A549 (cell line): Measurements from ENCODE around the gene C7orf57. TPM values are rescaled to one million over a fixed set of nuclear protein-coding genes. Genes with fewer than 3 reads are reported as not detected.

Experiments used
- ATAC-seq, 2 experiments: fragments of 200-7000 bp in 1 of 2; fragments of >200 bp in 1 of 2; cut with Nextera tagmentation in 1 of 2; cut with Tn5 transposase in 1 of 2; 3 replicates each; pipeline versions ENCODE4 v1.8.0 to v1.9.1; 2018 to 2020; ENCODE audit warnings: mild to moderate bottlenecking in 1 of 2, moderate library complexity in 1 of 2
- CTCF ChIA-PET: fragments of 300-600 bp; sonication (Branson Sonifier 250); formaldehyde crosslinking; extraction: SDS; loops from one replicate; lab custom pipeline; 2021; ENCODE audit warnings: antibody characterized with exemption, inconsistent platforms; lab: Yijun Ruan, JAX
- POLR2A ChIA-PET: fragments of 350-600 bp; formaldehyde crosslinking; extraction: SDS; loops from one replicate; lab custom pipeline; 2021; ENCODE audit warnings: antibody characterized with exemption, inconsistent platforms; lab: Yijun Ruan, JAX
- DNase-seq, 2 experiments: peaks; one replicate each; pipeline versions ENCODE4 v3.0.0 to v3.0.0-alpha.2; 2011 to 2016; ENCODE audit warnings: low read depth in 1 of 2, low spot score in 1 of 2
- FAIRE-seq: peaks from 2 replicates; lab custom pipeline; 2011; peaks lifted over from hg19 to GRCh38; lab: Jason Lieb, UNC
- H3K27ac ChIP-seq, 2 experiments: fragments of >200 bp; sonication (Bioruptor Twin); formaldehyde crosslinking; 3 replicates each; pipeline ENCODE4 v1.5.1; 2016 to 2017
- H3K4me1 ChIP-seq: fragments of >200 bp; sonication (Bioruptor Twin); formaldehyde crosslinking; 3 replicates; pipeline ENCODE4 v1.6.1; 2016
- H3K4me2 ChIP-seq: fragments of >200 bp; sonication (Bioruptor Twin); formaldehyde crosslinking; 3 replicates; pipeline ENCODE4 v1.6.1; 2016
- H3K4me3 ChIP-seq: fragments of >200 bp; sonication (Bioruptor Twin); formaldehyde crosslinking; 3 replicates; pipeline ENCODE4 v1.5.1; 2016
- H3K9me3 ChIP-seq: fragments of >200 bp; sonication (Bioruptor Twin); formaldehyde crosslinking; 3 replicates; pipeline ENCODE4 v1.6.1; 2016
- ATOH8 ChIP-seq: fragments of 250-450 bp; sonication (Bioruptor Pico); IDR thresholded peaks from 2 replicates; pipeline ENCODE4 v1.5.0; 2020; ENCODE audit warnings: low read depth, mild to moderate bottlenecking, moderate library complexity
- CBX2 ChIP-seq: fragments of 200-600 bp; sonication (generic); IDR thresholded peaks from 2 replicates; pipeline ENCODE4 v1.6.1; 2016; ENCODE audit warnings: low read depth, mild to moderate bottlenecking, borderline replicate concordance
- CBX8 ChIP-seq: fragments of 200-600 bp; sonication (generic); IDR thresholded peaks from 2 replicates; pipeline ENCODE4 v1.6.1; 2016
- CTCF ChIP-seq: fragments of >200 bp; sonication (Bioruptor Twin); formaldehyde crosslinking; IDR thresholded peaks from 3 replicates; pipeline ENCODE4 v1.5.1; 2016
- E2F6 ChIP-seq: IDR thresholded peaks from 2 replicates; pipeline ENCODE4 v1.6.1; 2012; ENCODE audit warnings: low read depth, borderline replicate concordance
- EP300 ChIP-seq, 2 experiments: fragments of >200 bp; sonication (Bioruptor Twin); formaldehyde crosslinking; IDR thresholded peaks; 2 replicates in 1 of 2; 3 replicates in 1 of 2; pipeline ENCODE4 v1.6.1; 2016 to 2017
- FOSB ChIP-seq: fragments of 250-450 bp; sonication (Bioruptor Pico); IDR thresholded peaks from 2 replicates; pipeline ENCODE4 v1.5.0; 2020; ENCODE audit warnings: mild to moderate bottlenecking, moderate library complexity
- FOXS1 ChIP-seq: fragments of 250-450 bp; sonication (Bioruptor Pico); IDR thresholded peaks from 2 replicates; pipeline ENCODE4 v1.5.0; 2020; ENCODE audit warnings: mild to moderate bottlenecking, moderate library complexity
- GATA3 ChIP-seq: IDR thresholded peaks from 2 replicates; pipeline ENCODE4 v1.6.1; 2012; ENCODE audit warnings: borderline replicate concordance
- HDAC2 ChIP-seq: fragments of 200-600 bp; sonication (generic); IDR thresholded peaks from 2 replicates; pipeline ENCODE4 v1.6.1; 2016
- HEYL ChIP-seq: fragments of 250-450 bp; sonication (Bioruptor Pico); IDR thresholded peaks from 2 replicates; pipeline ENCODE4 v1.8.0; 2021; ENCODE audit warnings: mild to moderate bottlenecking, moderate library complexity
- HOXA7 ChIP-seq: fragments of 250-450 bp; sonication (Bioruptor Pico); IDR thresholded peaks from 2 replicates; pipeline ENCODE4 v1.5.0; 2020; ENCODE audit warnings: mild to moderate bottlenecking, moderate library complexity
- HOXB13 ChIP-seq: fragments of 250-450 bp; sonication (Bioruptor Pico); IDR thresholded peaks from 2 replicates; pipeline ENCODE4 v1.5.0; 2020; ENCODE audit warnings: low read depth, mild to moderate bottlenecking, moderate library complexity
- JUN ChIP-seq, 2 experiments: fragments of >200 bp; sonication (Bioruptor Twin); formaldehyde crosslinking; IDR thresholded peaks; 2 replicates in 1 of 2; 3 replicates in 1 of 2; pipeline ENCODE4 v1.6.1; 2016 to 2017
- MAFK ChIP-seq: fragments of 450-650 bp; IDR thresholded peaks from 2 replicates; pipeline ENCODE4 v1.6.1; 2014; ENCODE audit not compliant: partially characterized antibody
- MYC ChIP-seq: IDR thresholded peaks from 2 replicates; pipeline ENCODE4 v1.6.1; 2012; ENCODE audit warnings: mild to moderate bottlenecking, inconsistent platforms, low read length, improper control_type of control experiment, borderline replicate concordance
- NFE2L2 ChIP-seq: fragments of 150-350 bp; conservative IDR thresholded peaks from 2 replicates; pipeline ENCODE4 v1.6.1; 2014; ENCODE audit warnings: low read length
- PHF8 ChIP-seq: fragments of 200-600 bp; sonication (generic); IDR thresholded peaks from 2 replicates; pipeline ENCODE4 v1.6.1; 2016; ENCODE audit warnings: low read depth, mild to moderate bottlenecking, antibody characterized with exemption, moderate library complexity, borderline replicate concordance
- RCOR1 ChIP-seq: fragments of 150-350 bp; IDR thresholded peaks from 2 replicates; pipeline ENCODE4 v1.6.1; 2014; ENCODE audit warnings: antibody characterized with exemption, low read length, low read depth
- RNF2 ChIP-seq: fragments of 200-600 bp; sonication (generic); IDR thresholded peaks from 2 replicates; pipeline ENCODE4 v1.6.1; 2016; ENCODE audit warnings: low read depth, mild to moderate bottlenecking, antibody characterized with exemption, moderate library complexity, borderline replicate concordance
- SREBF2 ChIP-seq: fragments of 450-650 bp; IDR thresholded peaks from 2 replicates; pipeline ENCODE4 v1.6.1; 2014; ENCODE audit warnings: mild to moderate bottlenecking, moderate library complexity
- ZFP36 ChIP-seq: fragments of 450-650 bp; IDR thresholded peaks from 2 replicates; pipeline ENCODE4 v1.6.1; 2014; ENCODE audit warnings: borderline replicate concordance; ENCODE audit not compliant: partially characterized antibody
- WGBS: methylation state at CpG from one replicate; pipeline ENCODE4 v1.1.6; 2017; ENCODE audit errors: missing lambda C conversion rate; 5-methylcytosine and 5-hydroxymethylcytosine counted together
- polyA plus RNA-seq, 4 experiments: library from polyadenylated mRNA; depleted of rRNA in 3 of 4; stranded (reverse); fragments of >200 nt; fragmentation: RNase III in 1 of 4; extraction: RNeasy Plus Mini Kit Qiagen cat#74134 plus additional on column Dnase treatment in 1 of 4; gene quantifications; 2 replicates in 3 of 4; 3 replicates in 1 of 4; pipeline ENCODE4 v1.2.3, GENCODE V29; 2011 to 2017

Gene C7orf57
- polyA plus RNA-seq, 2 of the 4 experiments (the other 2 are of a cell fraction) = 0.05 to 0.09 TPM

DNA sequence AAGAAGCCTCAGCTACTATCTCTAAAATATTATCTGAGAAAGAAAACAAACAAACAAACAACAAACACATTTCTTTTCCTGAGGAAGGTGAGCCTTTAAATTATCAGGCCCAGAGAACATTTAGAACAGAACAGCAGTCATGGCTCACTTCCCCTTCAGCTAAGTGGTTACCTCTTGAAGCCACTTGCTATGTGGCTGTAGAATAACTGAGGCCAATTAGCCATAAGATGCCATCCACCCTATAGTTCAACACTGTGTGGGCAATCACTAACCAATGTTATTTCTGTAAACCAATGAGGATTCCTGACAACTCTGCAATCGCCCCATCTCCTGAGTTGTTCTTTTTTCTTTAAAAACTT lies 50.1 kb downstream of the C7orf57 start:
- DNase-seq (no peak), ATAC-seq (no peak), FAIRE-seq (no peak)
- no peak for TF ChIP-seq GATA3
- TF ChIP-seq MYC = 0 out of 2 replicates have a peak, but pooled peaks have one; percentile 4
- TF ChIP-seq FOSB = no peak
- TF ChIP-seq HDAC2 = no peak
- no peaks in the 10 kb centered on the region for H3K9me3 ChIP-seq
- POLR2A ChIA-PET = no interaction called here
- CTCF ChIA-PET = interaction anchor here (0.8 to 15.8 kb wide), 6 partner anchors 11 to 97 kb away, joined by 3 to 177 read pairs (median 5); no protein-coding TSS in a partner anchor
- no peak overlapping the region for H3K4me3 ChIP-seq
- H3K4me1 ChIP-seq = peaks cover 58% of the 10 kb centered on the region
- peak overlapping the region; percentile 82 for H3K4me2 ChIP-seq
- H3K27ac ChIP-seq = peak overlapping the region; percentile 93 to 96
- WGBS = 70% methylated on average over 1 of the region's 1 CpG

DNA sequence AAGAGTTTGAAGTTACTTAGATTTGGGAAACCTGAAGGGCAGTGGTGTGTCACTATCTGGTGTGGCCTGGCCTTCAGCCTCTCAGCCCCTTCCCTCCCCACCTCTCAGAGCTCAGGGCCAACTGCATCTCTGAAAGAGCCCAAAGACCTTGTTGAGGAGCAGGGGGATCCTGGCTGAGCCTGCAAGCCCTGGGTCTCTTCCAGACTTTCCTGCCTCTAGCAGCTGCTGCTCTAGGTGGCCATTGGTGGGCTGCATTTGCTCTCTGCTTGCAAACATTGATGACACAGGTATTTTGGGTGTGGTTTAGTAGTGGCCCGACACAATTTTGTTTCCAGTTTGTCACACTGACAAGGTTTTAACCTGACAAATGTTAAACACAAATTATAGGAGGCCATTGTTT lies 50.6 kb downstream of the C7orf57 start:
- POLR2A ChIA-PET = no interaction called here
- FAIRE-seq = no peak
- H3K4me2 ChIP-seq = peak overlapping the region; percentile 82
- H3K9me3 ChIP-seq = no peaks in the 10 kb centered on the region
- 38% methylated on average over 1 of the region's 1 CpG for WGBS
- no peak for DNase-seq
- TF ChIP-seq CBX2 (no peak), JUN (IDR thresholded peaks at IDR 0.05) (no peak), MYC (no peak)
- TF ChIP-seq, all 56 proteins: peak for 0
- Histone ChIP-seq H3K4me1 (peaks cover 63% of the 10 kb centered on the region), H3K4me3 (no peak overlapping the region), H3K27ac (peak overlapping the region; percentile 93 to 96)
- ATAC-seq = no peak
- CTCF ChIA-PET = interaction anchor here (0.8 to 15.8 kb wide), 3 partner anchors 10 to 52 kb away, joined by 3 to 177 read pairs (median 6); no protein-coding TSS in a partner anchor

- POLR2A ChIA-PET = no interaction called here
- CTCF ChIA-PET = interaction anchor here (0.8 to 15.8 kb wide), 2 partner anchors 19 to 95 kb away, joined by 4 to 177 read pairs; no protein-coding TSS in a partner anchor
- DNase-seq (no peak), ATAC-seq (no peak), FAIRE-seq (no peak)
- Histone ChIP-seq H3K4me1 (peaks cover 66% of the 10 kb centered on the region), H3K27ac (peak overlapping the region; percentile 93 to 96), H3K4me3 (no peak overlapping the region), H3K9me3 (no peaks in the 10 kb centered on the region), H3K4me2 (peak overlapping the region; percentile 91)
- WGBS = 95% methylated on average over 7 of the region's 7 CpGs
- no peak for TF ChIP-seq NFE2L2
- no peak for TF ChIP-seq CTCF
- TF ChIP-seq EP300 (IDR thresholded peaks at IDR 0.05) = no peak
- TF ChIP-seq ATOH8 = no peak
- TF ChIP-seq HEYL (CRISPR knock-in tag) = no peak
- no peak for TF ChIP-seq PHF8
- no peak for TF ChIP-seq HDAC2
- TF ChIP-seq HOXB13 = no peak
- TF ChIP-seq RNF2 = no peak
- TF ChIP-seq E2F6 = no peak
- no peak for TF ChIP-seq HOXA7 (CRISPR knock-in tag)
- TF ChIP-seq MAFK = no peak
- no peak for TF ChIP-seq CBX8
- no peak for TF ChIP-seq RCOR1
- no peak for TF ChIP-seq ZFP36
- TF ChIP-seq FOXS1 (CRISPR knock-in tag) = no peak
- TF ChIP-seq SREBF2 = no peak
- TF ChIP-seq, all 56 proteins: peak for 0
Observed at GRCh38 chr7:48087349-48087748, 52.0 kb downstream of the C7orf57 start.
